NCI-H2081 treated with DMSO at 0.1 percent for 48 hours (cell line): ENCODE data around the gene TM6SF1.
"Not testable (repeated sequence)": the region's sequence is repeated elsewhere in the genome, so short reads cannot be mapped to it uniquely, and the experiment has no call there.

Source experiments
- DNase-seq: peaks from one replicate; lab custom pipeline; 2025; lab: John Stamatoyannopoulos, UW

Gene TM6SF1

GRCh38 chr15:83088876-83089275, 18.6 kb upstream of the TM6SF1 start:
- DNase-seq, result no peak

- DNase-seq, result no peak
These were observed 17.0 kb upstream of the TM6SF1 start for GRCh38 chr15:83090465-83090864.

- DNase-seq, result not testable (repeated sequence)
These were observed 15.5 kb upstream of the TM6SF1 start for GRCh38 chr15:83091965-83092308.

GRCh38 chr15:83092309-83092976, 15.0 kb upstream of the TM6SF1 start:
- DNase-seq, result no peak

- no peak for DNase-seq
These were observed 12.9 kb upstream of the TM6SF1 start for GRCh38 chr15:83094583-83094982.

- no peak for DNase-seq
These were observed 9.4 kb upstream of the TM6SF1 start for GRCh38 chr15:83098079-83098478.

GRCh38 chr15:83099290-83099689, 8.2 kb upstream of the TM6SF1 start:
- DNase-seq, result no peak

- no peak for DNase-seq
These were observed 7.3 kb upstream of the TM6SF1 start for GRCh38 chr15:83100097-83100646.

GRCh38 chr15:83102346-83102745, 5.1 kb upstream of the TM6SF1 start:
- DNase-seq, result no peak

GRCh38 chr15:83104141-83104540, 3.3 kb upstream of the TM6SF1 start:
- DNase-seq, result no peak

GRCh38 chr15:83105440-83105839, 2.0 kb upstream of the TM6SF1 start:
- no peak for DNase-seq

- DNase-seq, result no peak
These were observed 366 bp downstream of the TM6SF1 start for GRCh38 chr15:83107841-83108181.

GRCh38 chr15:83108266-83109219, 1.1 kb downstream of the TM6SF1 start:
- no peak for DNase-seq

GRCh38 chr15:83109532-83109931, 2.1 kb downstream of the TM6SF1 start:
- no peak for DNase-seq

GRCh38 chr15:83110381-83110780, 2.9 kb downstream of the TM6SF1 start:
- no peak for DNase-seq

- DNase-seq, result no peak
These were observed 3.7 kb downstream of the TM6SF1 start for GRCh38 chr15:83111149-83111548.

GRCh38 chr15:83112233-83112955, 4.9 kb downstream of the TM6SF1 start:
- DNase-seq, result no peak

GRCh38 chr15:83112956-83113299, 5.5 kb downstream of the TM6SF1 start:
- DNase-seq, result no peak

- no peak for DNase-seq
These were observed 6.6 kb downstream of the TM6SF1 start for GRCh38 chr15:83113881-83114674.

GRCh38 chr15:83114856-83115255, 7.4 kb downstream of the TM6SF1 start:
- DNase-seq, result no peak

GRCh38 chr15:83115410-83115809, 8.0 kb downstream of the TM6SF1 start:
- DNase-seq, result no peak
